WI38 (cell line): ENCODE data around the gene IRX4.

ENCODE experiments used
- H3K4me3 ChIP-seq: 2 replicates; pipeline ENCODE4 v1.5.1; 2011; ENCODE audit warnings: low read depth, mild to moderate bottlenecking, control low read depth, low read length
- CTCF ChIP-seq: IDR thresholded peaks from 2 replicates; pipeline ENCODE4 v1.5.1; 2012; ENCODE audit warnings: low read depth, mild to moderate bottlenecking, control low read depth, low read length

IRX4 gene

GRCh38 chr5:1882337-1883119 is at the start of gene IRX4:
TSS of gene IRX4 (minus strand) at chr5:1882925. CDS start at chr5:1882647, 278 bp downstream.
- no peak for TF ChIP-seq CTCF
- no peak within 1 kb of the TSS for H3K4me3 ChIP-seq

GRCh38 chr5:1931604-1932231 is 49.0 kb upstream of the IRX4 start:
- H3K4me3 ChIP-seq: no peak overlapping the region
- TF ChIP-seq CTCF: no peak

GRCh38 chr5:1930880-1931603 is 48.3 kb upstream of the IRX4 start:
- H3K4me3 ChIP-seq: no peak overlapping the region
- TF ChIP-seq CTCF: no peak

- no peak overlapping the region for H3K4me3 ChIP-seq
- no peak for TF ChIP-seq CTCF
Measured at GRCh38 chr5:1930501-1930879, 47.8 kb upstream of the IRX4 start.

- H3K4me3 ChIP-seq: no peak overlapping the region
- TF ChIP-seq CTCF: no peak
Measured at GRCh38 chr5:1929108-1929991, 46.6 kb upstream of the IRX4 start.

GRCh38 chr5:1926471-1927341 is 44.0 kb upstream of the IRX4 start:
- no peak for TF ChIP-seq CTCF
- no peak overlapping the region for H3K4me3 ChIP-seq
